Inferior parietal cortex (tissue), 1 donor: ENCODE data around the gene CCDC134.

Experiments
- DNase-seq: peaks from one replicate; pipeline ENCODE4 v3.0.0-alpha.2; 2016; ENCODE audit errors: extremely low spot score

The CCDC134 gene

GRCh38 chr22:41800348-41801146 lies at the start of gene CCDC134:
CCDC134 (plus strand) TSS chr22:41800679; CDS start chr22:41808891, 8,212 bp downstream.
- peak; percentile 87 for DNase-seq

- no peak for DNase-seq
These were observed 48.2 kb upstream of the CCDC134 start for GRCh38 chr22:41752011-41752970.

GRCh38 chr22:41753984-41754383 lies 46.5 kb upstream of the CCDC134 start:
- no peak for DNase-seq

- no peak for DNase-seq
These were observed 43.0 kb upstream of the CCDC134 start for GRCh38 chr22:41757502-41757901.

- no peak for DNase-seq
These were observed 42.2 kb upstream of the CCDC134 start for GRCh38 chr22:41758231-41758630.

GRCh38 chr22:41762980-41763779 lies 37.3 kb upstream of the CCDC134 start:
- DNase-seq: no peak

GRCh38 chr22:41766476-41766875 lies 34.0 kb upstream of the CCDC134 start:
- DNase-seq: no peak

GRCh38 chr22:41768430-41768829 lies 32.0 kb upstream of the CCDC134 start:
- no peak for DNase-seq

- DNase-seq: no peak
These were observed 29.6 kb upstream of the CCDC134 start for GRCh38 chr22:41770715-41771468.

- no peak for DNase-seq
These were observed 28.3 kb upstream of the CCDC134 start for GRCh38 chr22:41772198-41772597.

GRCh38 chr22:41772645-41773044 lies 27.8 kb upstream of the CCDC134 start:
- no peak for DNase-seq

GRCh38 chr22:41775338-41775737 lies 25.1 kb upstream of the CCDC134 start:
- DNase-seq: no peak

GRCh38 chr22:41775976-41776375 lies 24.5 kb upstream of the CCDC134 start:
- no peak for DNase-seq

GRCh38 chr22:41776381-41776780 lies 24.1 kb upstream of the CCDC134 start:
- no peak for DNase-seq

GRCh38 chr22:41777749-41778425 lies 22.6 kb upstream of the CCDC134 start:
- no peak for DNase-seq

- DNase-seq: no peak
These were observed 20.5 kb upstream of the CCDC134 start for GRCh38 chr22:41779929-41780505.

- DNase-seq: peak; percentile 6
These were observed 19.6 kb upstream of the CCDC134 start for GRCh38 chr22:41780746-41781505.

- DNase-seq: no peak
These were observed 19.0 kb upstream of the CCDC134 start for GRCh38 chr22:41781507-41781906.

- DNase-seq: no peak
These were observed 18.2 kb upstream of the CCDC134 start for GRCh38 chr22:41782316-41782715.
